Measurements from ENCODE around the gene NPC2. TPM values are rescaled to one million over a fixed set of nuclear protein-coding genes. Genes with fewer than 3 reads are reported as not detected.

Gene NPC2
- total RNA-seq, 4 donors from 2014 or later = 229 to 483 (median 297) TPM

- WGBS, 2 donors = 77 to 80% methylated on average over 8 of the region's 8 CpGs
- DNase-seq (ENCODE audit: low spot score in 2 of 2) = peak in 1 of 2 donors; percentile 74
- H3K4me3 ChIP-seq (ENCODE audit: low read depth, poor library complexity, severe bottlenecking) = no peak overlapping the region
- intact Hi-C loops (cut with DNase I; ENCODE audit: low total_unique reads) = loop anchor here (10.0 kb wide), 1 partner anchor 98 kb away; no protein-coding TSS in a partner anchor
- TF ChIP-seq CTCF (IDR thresholded peaks at IDR 0.05) (no peak), POLR2A (IDR thresholded peaks at IDR 0.05) (no peak)
Measured at GRCh38 chr14:74507085-74507484, 14.0 kb upstream of the NPC2 start.

GRCh38 chr14:74506411-74506851, 13.3 kb upstream of the NPC2 start:
- no peak for TF ChIP-seq CTCF (IDR thresholded peaks at IDR 0.05)
- TF ChIP-seq POLR2A (IDR thresholded peaks at IDR 0.05) = no peak
- no peak overlapping the region for H3K4me3 ChIP-seq (ENCODE audit: low read depth, poor library complexity, severe bottlenecking)
- DNase-seq (ENCODE audit: low spot score in 2 of 2) = peak in 1 of 2 donors; percentile 82
- WGBS, 2 donors = 91 to 92% methylated on average over 11 to 13 of the region's 13 CpGs
- intact Hi-C loops (cut with DNase I; ENCODE audit: low total_unique reads) = loop anchor here (10.0 kb wide), 1 partner anchor 98 kb away; no protein-coding TSS in a partner anchor

GRCh38 chr14:74505831-74506230, 12.7 kb upstream of the NPC2 start:
- no peak overlapping the region for H3K4me3 ChIP-seq (ENCODE audit: low read depth, poor library complexity, severe bottlenecking)
- intact Hi-C loops (cut with DNase I; ENCODE audit: low total_unique reads) = loop anchor here (10.0 kb wide), 1 partner anchor 99 kb away; no protein-coding TSS in a partner anchor
- WGBS, 2 donors = 84 to 86% methylated on average over 16 to 17 of the region's 17 CpGs
- no peak for TF ChIP-seq POLR2A (IDR thresholded peaks at IDR 0.05)
- TF ChIP-seq CTCF (IDR thresholded peaks at IDR 0.05) = no peak
- DNase-seq (ENCODE audit: low spot score in 2 of 2) = peak in 1 of 2 donors; percentile 80

- H3K4me3 ChIP-seq (ENCODE audit: low read depth, poor library complexity, severe bottlenecking) = no peak overlapping the region
- TF ChIP-seq CTCF (IDR thresholded peaks at IDR 0.05) = no peak
- TF ChIP-seq POLR2A (IDR thresholded peaks at IDR 0.05) = no peak
- intact Hi-C loops (cut with DNase I; ENCODE audit: low total_unique reads) = loop anchor here (10.0 kb wide), 1 partner anchor 100 kb away; no protein-coding TSS in a partner anchor
- WGBS, 2 donors = 92 to 93% methylated on average over 18 to 20 of the region's 20 CpGs
- peak in 1 of 2 donors; percentile 83 for DNase-seq (ENCODE audit: low spot score in 2 of 2)
Measured at GRCh38 chr14:74504874-74505720, 12.0 kb upstream of the NPC2 start.

- H3K4me3 ChIP-seq (ENCODE audit: low read depth, poor library complexity, severe bottlenecking) = no peak overlapping the region
- DNase-seq (ENCODE audit: low spot score in 2 of 2) = peak in 1 of 2 donors; percentile 64
- WGBS, 2 donors = 85 to 95% methylated on average over 4 of the region's 4 CpGs
- TF ChIP-seq CTCF (IDR thresholded peaks at IDR 0.05) (no peak), POLR2A (IDR thresholded peaks at IDR 0.05) (no peak)
- intact Hi-C loops (cut with DNase I; ENCODE audit: low total_unique reads) = loop anchor here (10.0 kb wide), 1 partner anchor 100 kb away; no protein-coding TSS in a partner anchor
Measured at GRCh38 chr14:74504412-74504811, 11.3 kb upstream of the NPC2 start.

Data from lower leg skin (tissue), 4 donors.